Parathyroid adenoma (tissue), 2 donors: Measurements from ENCODE around the gene P4HA1.
"Not testable (repeated sequence)": the region's sequence is repeated elsewhere in the genome, so short reads cannot be mapped to it uniquely, and the experiment has no call there.

Source experiments
- H2AFZ ChIP-seq: fragments of 300-600 bp; sonication (generic); one replicate; pipeline ENCODE4 v1.7.0; 2017; ENCODE audit warnings: antibody characterized with exemption, mild to moderate bottlenecking
- H3K27ac ChIP-seq: fragments of 300-600 bp; sonication (generic); one replicate; pipeline ENCODE4 v1.7.0; 2017
- H3K27me3 ChIP-seq: fragments of 300-600 bp; sonication (generic); one replicate; pipeline ENCODE4 v1.7.0; 2017; ENCODE audit warnings: low read length; ENCODE audit not compliant: control insufficient read depth, insufficient read depth
- H3K36me3 ChIP-seq: fragments of 300-600 bp; sonication (generic); one replicate; pipeline ENCODE4 v1.7.0; 2017; ENCODE audit warnings: low read length; ENCODE audit not compliant: control insufficient read depth, insufficient read depth
- H3K4me1 ChIP-seq: fragments of 300-600 bp; sonication (generic); one replicate; pipeline ENCODE4 v1.7.0; 2017; ENCODE audit warnings: control low read depth
- H3K4me2 ChIP-seq: fragments of 300-600 bp; sonication (generic); one replicate; pipeline ENCODE4 v1.7.0; 2017; ENCODE audit warnings: low read length
- H3K4me3 ChIP-seq: fragments of 300-600 bp; sonication (generic); one replicate; pipeline ENCODE4 v1.7.0; 2017; ENCODE audit warnings: low read depth, low read length
- H3K79me2 ChIP-seq: fragments of 300-600 bp; sonication (generic); one replicate; pipeline ENCODE4 v1.7.0; 2017; ENCODE audit warnings: control low read depth
- H3K9ac ChIP-seq: fragments of 300-600 bp; sonication (generic); one replicate; pipeline ENCODE4 v1.7.0; 2017; ENCODE audit warnings: mild to moderate bottlenecking
- H3K9me3 ChIP-seq: fragments of 300-600 bp; sonication (generic); one replicate; pipeline ENCODE4 v1.7.0; 2017; ENCODE audit warnings: low read length; ENCODE audit not compliant: control insufficient read depth
- TF ChIP-seq, protein P1 (sequence below): fragments of 300-600 bp; sonication (generic); IDR thresholded peaks from one replicate; pipeline ENCODE4 v1.7.0; 2017; ENCODE audit warnings: antibody characterized with exemption, mild to moderate bottlenecking
- donor health status: primary hyperparathyroidism.

Gene P4HA1

DNA sequence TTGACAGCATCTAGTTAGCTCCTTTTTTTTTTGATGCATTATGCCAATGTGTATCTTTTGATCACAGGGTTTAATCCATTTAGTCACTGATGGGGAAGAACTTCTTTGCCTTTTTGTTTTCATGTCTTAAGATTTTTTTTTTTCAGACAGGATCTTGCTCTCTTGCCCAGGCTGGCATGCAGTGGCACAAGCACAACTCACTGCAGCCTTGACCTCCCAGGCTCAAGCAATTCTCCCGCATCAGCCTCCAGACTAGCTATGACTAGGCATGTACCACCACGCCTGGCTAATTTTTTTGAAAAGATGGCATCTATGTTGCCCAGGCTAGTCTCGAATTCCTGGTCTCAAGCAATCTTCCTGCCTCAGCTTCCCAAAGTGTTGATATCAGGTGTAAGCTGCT lies 95.7 kb downstream of the P4HA1 start:
- no peak overlapping the region for H3K9ac ChIP-seq
- H3K4me1 ChIP-seq, result no peaks in the 10 kb centered on the region
- H3K36me3 ChIP-seq, result no peaks in the 10 kb centered on the region
- no peak overlapping the region for H3K4me2 ChIP-seq
- H3K4me3 ChIP-seq, result no peak overlapping the region
- H3K79me2 ChIP-seq, result no peaks in the 10 kb centered on the region
- H3K27me3 ChIP-seq, result no peaks in the 10 kb centered on the region
- TF ChIP-seq, protein P1, sequence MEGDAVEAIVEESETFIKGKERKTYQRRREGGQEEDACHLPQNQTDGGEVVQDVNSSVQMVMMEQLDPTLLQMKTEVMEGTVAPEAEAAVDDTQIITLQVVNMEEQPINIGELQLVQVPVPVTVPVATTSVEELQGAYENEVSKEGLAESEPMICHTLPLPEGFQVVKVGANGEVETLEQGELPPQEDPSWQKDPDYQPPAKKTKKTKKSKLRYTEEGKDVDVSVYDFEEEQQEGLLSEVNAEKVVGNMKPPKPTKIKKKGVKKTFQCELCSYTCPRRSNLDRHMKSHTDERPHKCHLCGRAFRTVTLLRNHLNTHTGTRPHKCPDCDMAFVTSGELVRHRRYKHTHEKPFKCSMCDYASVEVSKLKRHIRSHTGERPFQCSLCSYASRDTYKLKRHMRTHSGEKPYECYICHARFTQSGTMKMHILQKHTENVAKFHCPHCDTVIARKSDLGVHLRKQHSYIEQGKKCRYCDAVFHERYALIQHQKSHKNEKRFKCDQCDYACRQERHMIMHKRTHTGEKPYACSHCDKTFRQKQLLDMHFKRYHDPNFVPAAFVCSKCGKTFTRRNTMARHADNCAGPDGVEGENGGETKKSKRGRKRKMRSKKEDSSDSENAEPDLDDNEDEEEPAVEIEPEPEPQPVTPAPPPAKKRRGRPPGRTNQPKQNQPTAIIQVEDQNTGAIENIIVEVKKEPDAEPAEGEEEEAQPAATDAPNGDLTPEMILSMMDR, result no peak
- H3K27ac ChIP-seq, result no peak overlapping the region
- H2AFZ ChIP-seq, result no peak overlapping the region
- no peaks in the 10 kb centered on the region for H3K9me3 ChIP-seq

DNA sequence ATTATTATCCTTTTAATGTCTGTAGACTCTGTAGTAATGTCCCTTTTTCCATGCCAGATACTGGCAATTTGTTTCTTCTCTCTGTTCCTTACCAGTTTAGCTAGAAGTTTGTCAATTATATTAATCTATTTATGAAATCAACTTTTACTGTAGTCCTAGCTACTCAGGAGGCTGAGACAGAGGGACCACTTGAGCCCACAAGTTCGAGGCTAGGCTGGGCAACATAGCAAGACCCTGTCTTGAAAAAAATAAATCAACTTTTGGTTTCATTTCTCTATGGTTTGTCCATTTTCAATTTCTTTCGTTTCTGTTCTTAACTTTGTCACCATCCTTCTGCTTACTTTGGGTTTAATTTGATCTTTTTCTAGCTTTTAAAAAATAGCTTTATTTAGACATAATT lies 99.6 kb downstream of the P4HA1 start:
- Histone ChIP-seq H3K79me2 (no peaks in the 10 kb centered on the region), H3K9ac (no peak overlapping the region), H3K36me3 (no peaks in the 10 kb centered on the region), H3K27me3 (no peaks in the 10 kb centered on the region), H3K4me2 (no peak overlapping the region), H3K27ac (no peak overlapping the region), H3K4me3 (no peak overlapping the region), H3K4me1 (no peaks in the 10 kb centered on the region), H2AFZ (no peak overlapping the region), H3K9me3 (no peaks in the 10 kb centered on the region)
- TF ChIP-seq, protein P1, result no peak

DNA sequence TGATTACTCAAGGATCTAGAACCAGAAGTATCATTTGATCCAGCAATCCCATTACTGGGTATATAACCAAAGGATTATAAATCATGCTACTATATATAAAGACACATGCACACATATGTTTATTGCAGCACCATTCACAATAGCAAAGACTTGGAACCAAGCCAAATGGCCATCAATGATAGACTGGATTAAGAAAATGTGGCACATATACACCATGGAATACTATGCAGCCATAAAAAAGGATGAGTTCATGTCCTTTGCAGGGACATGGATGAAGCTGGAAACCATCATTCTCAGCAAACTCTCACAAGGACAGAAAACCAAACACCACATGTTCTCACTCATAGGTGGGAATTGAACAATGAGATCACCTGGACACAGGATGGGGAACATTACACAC lies 101.2 kb downstream of the P4HA1 start:
- not testable (repeated sequence) for H3K4me1 ChIP-seq, H3K79me2 ChIP-seq, H3K9me3 ChIP-seq, H3K4me3 ChIP-seq, H3K27ac ChIP-seq, H3K9ac ChIP-seq, H3K36me3 ChIP-seq, H2AFZ ChIP-seq, H3K27me3 ChIP-seq, H3K4me2 ChIP-seq

DNA sequence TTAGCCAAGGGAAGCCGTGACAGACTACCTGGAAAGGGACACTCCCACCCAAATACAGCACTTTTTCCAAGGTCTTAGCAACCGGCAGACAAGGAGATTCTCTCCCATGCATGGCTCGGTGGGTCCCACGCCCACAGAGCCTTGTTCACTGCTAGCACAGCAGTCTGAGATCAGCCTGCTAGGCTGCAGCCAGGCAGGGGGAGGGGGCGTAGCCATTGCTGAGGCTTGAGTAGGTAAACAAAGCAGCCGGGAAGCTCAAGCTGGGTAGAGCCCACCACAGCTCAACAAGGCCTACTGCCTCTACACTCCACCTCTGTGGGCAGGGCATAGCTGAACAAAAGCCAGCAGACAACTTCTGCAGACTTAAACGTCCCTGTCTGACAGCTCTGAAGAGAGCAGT lies 106.9 kb downstream of the P4HA1 start:
- H2AFZ ChIP-seq, H3K36me3 ChIP-seq, H3K79me2 ChIP-seq, H3K4me2 ChIP-seq, H3K9ac ChIP-seq, H3K27ac ChIP-seq, H3K27me3 ChIP-seq, H3K4me1 ChIP-seq, H3K9me3 ChIP-seq, H3K4me3 ChIP-seq: not testable (repeated sequence)

DNA sequence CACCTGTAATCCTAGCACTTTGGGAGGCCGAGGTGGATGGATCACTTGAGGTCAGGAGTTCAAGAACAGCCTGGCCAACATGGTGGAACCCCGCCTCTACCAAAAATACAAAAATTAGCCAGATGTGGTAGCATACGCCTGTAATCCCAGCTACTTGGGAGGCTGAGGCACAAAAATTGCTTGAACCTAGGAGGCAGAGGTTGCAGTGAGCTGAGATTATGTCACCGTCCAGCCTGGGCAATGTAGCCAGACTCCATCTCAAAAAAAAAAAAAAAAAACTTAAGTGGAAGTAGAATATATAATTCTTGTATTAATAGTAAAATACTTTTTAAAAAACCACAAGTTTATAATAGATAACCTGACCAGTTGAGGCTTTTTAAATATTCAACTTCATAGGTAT lies 112.0 kb downstream of the P4HA1 start:
- H3K9me3 ChIP-seq, H3K27me3 ChIP-seq, H2AFZ ChIP-seq, H3K79me2 ChIP-seq, H3K27ac ChIP-seq, H3K9ac ChIP-seq, H3K4me2 ChIP-seq, H3K36me3 ChIP-seq, H3K4me1 ChIP-seq, H3K4me3 ChIP-seq: not testable (repeated sequence)

DNA sequence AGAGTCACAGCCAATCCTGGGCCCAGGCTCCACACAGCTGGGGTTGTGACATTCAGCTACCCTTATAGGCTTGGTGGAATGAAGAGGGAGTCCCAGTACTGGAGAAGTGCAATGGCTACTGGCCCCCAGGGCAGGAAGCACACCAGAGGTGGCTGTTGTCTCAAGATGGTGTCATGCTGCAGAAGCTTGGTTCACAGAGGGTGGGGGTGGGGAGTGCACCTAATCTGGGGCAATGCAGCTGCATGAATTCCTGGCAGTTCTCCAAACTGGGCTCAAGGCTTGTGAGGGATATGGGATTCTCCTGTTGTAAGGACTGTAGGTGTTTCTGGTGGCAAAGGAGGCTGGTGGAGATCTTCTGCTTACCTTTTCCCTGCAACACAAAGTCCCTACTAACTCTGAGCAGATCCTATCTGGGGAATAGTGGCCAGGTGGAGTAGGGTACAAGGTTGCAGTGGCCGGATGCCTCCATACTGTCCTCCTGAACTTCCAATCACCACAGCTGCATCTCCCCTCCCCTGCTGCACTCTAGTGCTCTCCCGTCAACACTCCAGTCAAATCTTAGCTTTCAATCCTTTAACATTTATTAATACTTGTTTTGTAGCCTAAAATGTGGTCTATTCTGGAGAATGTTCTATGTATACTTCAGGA lies 114.7 kb downstream of the P4HA1 start:
- Histone ChIP-seq H3K27ac (no peak overlapping the region), H2AFZ (no peak overlapping the region), H3K27me3 (no peaks in the 10 kb centered on the region), H3K4me2 (no peak overlapping the region), H3K4me1 (no peaks in the 10 kb centered on the region), H3K9ac (no peak overlapping the region), H3K79me2 (no peaks in the 10 kb centered on the region), H3K9me3 (no peaks in the 10 kb centered on the region), H3K4me3 (no peak overlapping the region), H3K36me3 (no peaks in the 10 kb centered on the region)
- TF ChIP-seq, protein P1, result no peak
